Astrocyte of the cerebellum (primary cell): Measurements from ENCODE around the gene KIAA1614.
"Not testable (repeated sequence)": the region's sequence is repeated elsewhere in the genome, so short reads cannot be mapped to it uniquely, and the experiment has no call there.

Source experiments
- DNase-seq: peaks from one replicate; pipeline ENCODE4 v3.0.0-alpha.2; 2011; ENCODE audit warnings: low read depth
- H3K4me3 ChIP-seq: 2 replicates; pipeline ENCODE4 v1.5.1; 2011; ENCODE audit warnings: mild to moderate bottlenecking, low read depth, low read length, moderate library complexity
- CTCF ChIP-seq: IDR thresholded peaks from 2 replicates; pipeline ENCODE4 v1.5.1; 2012; ENCODE audit warnings: low read length, low read depth, moderate library complexity, mild to moderate bottlenecking; ENCODE audit errors: missing control alignments
- in situ Hi-C: cut with HindIII; loops from 2 replicates; pipeline ENCODE4 v1.10.0; 2017; ENCODE audit warnings: low sequenced_read_pairs

The KIAA1614 gene

GRCh38 chr1:180956028-180956640 lies 43.4 kb downstream of the KIAA1614 start:
- no peak for TF ChIP-seq CTCF
- in situ Hi-C loops: no loop called here
- H3K4me3 ChIP-seq: no peak overlapping the region
- no peak for DNase-seq

- in situ Hi-C loops, H3K4me3 ChIP-seq, DNase-seq: not testable (repeated sequence)
Observed at GRCh38 chr1:180959620-180960019, 46.9 kb downstream of the KIAA1614 start.

- no peak overlapping the region for H3K4me3 ChIP-seq
- in situ Hi-C loops: no loop called here
- no peak for TF ChIP-seq CTCF
- DNase-seq: no peak
Observed at GRCh38 chr1:180961622-180962021, 48.9 kb downstream of the KIAA1614 start.

GRCh38 chr1:180962178-180962577 lies 49.5 kb downstream of the KIAA1614 start:
- in situ Hi-C loops: no loop called here
- H3K4me3 ChIP-seq: no peak overlapping the region
- no peak for TF ChIP-seq CTCF
- DNase-seq: no peak

GRCh38 chr1:180964056-180964455 lies 51.4 kb downstream of the KIAA1614 start:
- no peak overlapping the region for H3K4me3 ChIP-seq
- in situ Hi-C loops: no loop called here
- no peak for DNase-seq
- TF ChIP-seq CTCF: no peak

- DNase-seq: no peak
- no peak for TF ChIP-seq CTCF
- in situ Hi-C loops: no loop called here
- no peak overlapping the region for H3K4me3 ChIP-seq
Observed at GRCh38 chr1:180964595-180964994, 51.9 kb downstream of the KIAA1614 start.

- no peak for TF ChIP-seq CTCF
- no peak for DNase-seq
- H3K4me3 ChIP-seq: no peak overlapping the region
- in situ Hi-C loops: no loop called here
Observed at GRCh38 chr1:180966312-180966711, 53.6 kb downstream of the KIAA1614 start.
